ENCODE data around the gene BNC2.

BNC2 gene

DNA sequence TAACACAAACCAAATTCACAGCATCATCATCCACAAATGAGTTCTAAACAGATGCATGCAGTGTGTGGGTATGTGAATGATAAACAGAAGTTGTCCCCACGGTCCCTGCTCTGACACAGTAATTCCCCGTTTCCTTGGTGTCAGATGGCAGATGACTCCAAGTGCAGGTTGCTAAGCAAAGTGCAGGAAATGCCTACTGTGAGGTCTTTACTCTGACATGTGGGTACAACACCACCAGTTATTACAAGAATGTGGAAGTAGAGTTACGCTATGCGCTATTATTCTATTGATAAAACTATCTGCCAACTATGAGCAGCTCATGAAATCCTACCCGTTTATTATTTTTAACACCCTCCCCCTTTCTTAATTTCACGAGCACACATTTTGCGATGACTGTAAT lies 448.9 kb downstream of the BNC2 start:
- in situ Hi-C loops (cut with HindIII; ENCODE audit: low sequenced_read_pairs) = loop anchor here (10.0 kb wide), 1 partner anchor 123 kb away; no protein-coding TSS in a partner anchor
- no peak overlapping the region for H3K4me3 ChIP-seq (ENCODE audit: low read depth, low read length)
- DNase-seq (ENCODE audit: low read depth) = no peak
- TF ChIP-seq, protein P1, sequence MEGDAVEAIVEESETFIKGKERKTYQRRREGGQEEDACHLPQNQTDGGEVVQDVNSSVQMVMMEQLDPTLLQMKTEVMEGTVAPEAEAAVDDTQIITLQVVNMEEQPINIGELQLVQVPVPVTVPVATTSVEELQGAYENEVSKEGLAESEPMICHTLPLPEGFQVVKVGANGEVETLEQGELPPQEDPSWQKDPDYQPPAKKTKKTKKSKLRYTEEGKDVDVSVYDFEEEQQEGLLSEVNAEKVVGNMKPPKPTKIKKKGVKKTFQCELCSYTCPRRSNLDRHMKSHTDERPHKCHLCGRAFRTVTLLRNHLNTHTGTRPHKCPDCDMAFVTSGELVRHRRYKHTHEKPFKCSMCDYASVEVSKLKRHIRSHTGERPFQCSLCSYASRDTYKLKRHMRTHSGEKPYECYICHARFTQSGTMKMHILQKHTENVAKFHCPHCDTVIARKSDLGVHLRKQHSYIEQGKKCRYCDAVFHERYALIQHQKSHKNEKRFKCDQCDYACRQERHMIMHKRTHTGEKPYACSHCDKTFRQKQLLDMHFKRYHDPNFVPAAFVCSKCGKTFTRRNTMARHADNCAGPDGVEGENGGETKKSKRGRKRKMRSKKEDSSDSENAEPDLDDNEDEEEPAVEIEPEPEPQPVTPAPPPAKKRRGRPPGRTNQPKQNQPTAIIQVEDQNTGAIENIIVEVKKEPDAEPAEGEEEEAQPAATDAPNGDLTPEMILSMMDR (IDR thresholded peaks at IDR 0.05; ENCODE audit: low read depth, low read length, missing control alignments) = no peak

DNA sequence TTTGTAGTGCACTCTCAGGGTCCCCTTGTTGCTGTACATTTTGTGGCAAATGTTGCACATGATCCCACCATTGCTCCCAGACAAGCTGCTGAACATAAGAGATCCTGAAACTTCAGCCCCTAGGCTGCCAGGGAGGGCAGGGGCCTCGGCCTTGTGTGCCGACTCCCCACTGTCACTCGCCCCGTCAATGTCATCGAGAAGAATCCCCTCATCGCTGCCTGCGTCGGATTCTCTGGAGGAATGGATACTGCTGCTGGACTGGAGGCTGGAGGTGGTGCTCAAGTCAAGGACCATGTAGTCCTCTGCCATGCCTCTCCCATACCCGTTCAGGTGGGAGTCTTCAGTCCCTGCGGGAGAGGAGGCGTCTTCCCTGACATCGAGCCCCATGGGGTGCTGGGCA lies 451.3 kb downstream of the BNC2 start:
- in situ Hi-C loops (cut with HindIII; ENCODE audit: low sequenced_read_pairs) = no loop called here
- no peak for DNase-seq (ENCODE audit: low read depth)
- TF ChIP-seq, protein P1 (IDR thresholded peaks at IDR 0.05; ENCODE audit: low read depth, low read length, missing control alignments) = no peak
- no peak overlapping the region for H3K4me3 ChIP-seq (ENCODE audit: low read depth, low read length)

DNA sequence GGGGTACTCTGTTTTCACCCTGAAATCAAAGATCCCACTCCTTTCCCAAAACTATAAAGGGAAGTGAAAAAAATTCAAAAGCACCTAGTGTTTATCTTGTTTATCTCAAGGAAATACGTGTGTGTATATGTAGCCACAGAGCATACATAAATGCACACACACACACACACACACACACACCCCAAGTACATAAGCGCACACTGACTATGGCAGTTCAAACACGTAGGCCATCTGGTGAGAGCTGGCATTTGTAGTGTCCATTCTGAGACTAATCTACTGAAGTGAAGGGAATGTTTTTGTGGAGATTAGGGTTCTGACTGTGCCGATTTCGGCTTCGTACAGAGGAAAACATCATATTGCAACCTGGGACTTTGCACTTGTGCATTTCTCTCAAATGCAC lies 451.7 kb downstream of the BNC2 start:
- no peak overlapping the region for H3K4me3 ChIP-seq (ENCODE audit: low read depth, low read length)
- TF ChIP-seq, protein P1 (IDR thresholded peaks at IDR 0.05; ENCODE audit: low read depth, low read length, missing control alignments) = no peak
- in situ Hi-C loops (cut with HindIII; ENCODE audit: low sequenced_read_pairs) = no loop called here

DNA sequence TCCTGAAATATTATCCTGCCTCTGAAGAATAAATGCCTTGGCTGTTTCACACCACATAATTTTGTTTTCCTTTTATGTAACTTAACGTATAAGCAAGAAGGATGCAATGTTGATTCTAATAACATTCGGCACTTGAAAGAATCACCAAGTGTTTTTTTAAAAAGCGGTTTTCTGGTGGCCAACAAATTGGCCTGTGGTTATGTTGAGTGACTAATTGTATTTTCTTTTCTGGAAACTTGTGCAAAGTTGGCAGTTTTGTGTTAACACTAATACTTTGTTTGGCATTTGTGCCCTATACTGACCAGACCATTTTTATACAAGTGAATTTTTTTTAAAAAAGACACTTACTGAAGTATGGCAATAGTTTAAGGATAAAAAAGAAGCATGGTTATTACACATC lies 452.7 kb downstream of the BNC2 start:
- in situ Hi-C loops (cut with HindIII; ENCODE audit: low sequenced_read_pairs) = no loop called here
- H3K4me3 ChIP-seq (ENCODE audit: low read depth, low read length) = no peak overlapping the region
- TF ChIP-seq, protein P1 (IDR thresholded peaks at IDR 0.05; ENCODE audit: low read depth, low read length, missing control alignments) = no peak
- peak; percentile 62 for DNase-seq (ENCODE audit: low read depth)

More for the DNA sequence above, 451.7 kb downstream of the BNC2 start:
- DNase-seq (ENCODE audit: low read depth) = no peak

DNA sequence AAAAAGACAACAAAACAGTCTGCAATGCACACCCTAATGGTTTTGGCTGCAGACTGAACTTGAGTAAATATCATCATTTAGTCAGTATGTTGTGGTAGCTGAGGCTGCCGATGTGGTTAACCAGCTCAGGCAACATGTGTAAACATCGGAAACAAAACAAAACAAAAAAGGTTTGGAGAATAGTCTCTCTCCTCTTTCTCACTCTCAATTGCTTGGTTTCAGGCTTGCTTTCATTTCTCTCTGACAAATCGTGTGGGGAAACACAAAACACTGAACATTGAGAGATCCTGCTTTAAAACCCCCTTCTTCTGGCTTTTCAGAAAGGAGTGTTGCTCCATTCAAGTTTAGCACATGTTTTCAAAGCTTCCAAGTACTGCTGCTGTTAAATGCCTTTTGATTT lies 453.3 kb downstream of the BNC2 start:
- in situ Hi-C loops (cut with HindIII; ENCODE audit: low sequenced_read_pairs) = no loop called here
- no peak overlapping the region for H3K4me3 ChIP-seq (ENCODE audit: low read depth, low read length)
- TF ChIP-seq, protein P1 (IDR thresholded peaks at IDR 0.05; ENCODE audit: low read depth, low read length, missing control alignments) = no peak
- DNase-seq (ENCODE audit: low read depth) = peak; percentile 92

DNA sequence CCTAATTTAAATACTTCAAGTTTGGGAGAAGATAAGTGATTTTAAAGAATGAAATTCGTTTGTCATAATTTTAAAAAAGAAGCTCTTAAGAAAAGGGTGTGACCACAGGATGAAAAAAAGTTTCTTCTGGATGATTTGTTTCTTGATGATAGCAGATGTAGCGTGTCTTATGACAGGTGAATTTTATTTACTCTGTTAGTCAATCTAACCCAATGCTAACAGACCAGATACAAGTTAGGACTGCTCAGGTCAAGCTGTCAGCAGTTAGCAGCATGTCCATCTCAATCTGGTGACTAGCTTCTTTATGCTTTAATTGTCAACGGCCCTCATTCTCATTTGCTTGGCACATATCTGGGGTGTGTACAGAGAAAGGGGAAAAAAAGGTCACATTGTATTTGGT lies 456.0 kb downstream of the BNC2 start:
- no peak overlapping the region for H3K4me3 ChIP-seq (ENCODE audit: low read depth, low read length)
- in situ Hi-C loops (cut with HindIII; ENCODE audit: low sequenced_read_pairs) = no loop called here
- TF ChIP-seq, protein P1 (IDR thresholded peaks at IDR 0.05; ENCODE audit: low read depth, low read length, missing control alignments) = no peak
- no peak for DNase-seq (ENCODE audit: low read depth)
